ENCODE data around the gene RGP1. TPM values are rescaled to one million over a fixed set of nuclear protein-coding genes. Genes with fewer than 3 reads are reported as not detected.

Gene RGP1
- polyA plus RNA-seq, 1 experiment: 19.7 TPM

GRCh38 chr9:35753466-35753865 lies 4.4 kb downstream of the RGP1 start:
- POLR2A ChIA-PET: no interaction called here
- H3K27me3 ChIP-seq (ENCODE audit: control insufficient read depth, insufficient read depth, low read length): no peaks in the 10 kb centered on the region
- CTCF ChIA-PET: interaction anchor here (1.0 to 2.3 kb wide), 6 partner anchors 11 to 142 kb away, joined by 3 to 8 read pairs (median 3); partner anchors contain the start of genes CREB3 and TLN1
- no peak for TF ChIP-seq CTCF (IDR thresholded peaks at IDR 0.05; ENCODE audit: insufficient read depth, low read depth, low read length)
- no peak for DNase-seq (ENCODE audit: low read depth)
- peaks cover 26% of the 10 kb centered on the region for H3K36me3 ChIP-seq (ENCODE audit: control insufficient read depth, insufficient read depth, low read length)
- H3K4me3 ChIP-seq (ENCODE audit: low read depth, low read length): no peak overlapping the region

- TF ChIP-seq CTCF (IDR thresholded peaks at IDR 0.05; ENCODE audit: insufficient read depth, low read depth, low read length): no peak
- peaks cover 26% of the 10 kb centered on the region for H3K36me3 ChIP-seq (ENCODE audit: control insufficient read depth, insufficient read depth, low read length)
- H3K4me3 ChIP-seq (ENCODE audit: low read depth, low read length): no peak within 1 kb of the TSS
- ChIA-PET CTCF (interaction anchor here (1.0 to 1.4 kb wide), 4 partner anchors 20 to 36 kb away, joined by 3 to 5 read pairs (median 3); partner anchors contain the start of genes CREB3 and TLN1), POLR2A (no interaction called here)
- DNase-seq (ENCODE audit: low read depth): no peak
- H3K27me3 ChIP-seq (ENCODE audit: control insufficient read depth, insufficient read depth, low read length): no peaks in the 10 kb centered on the region
Measured at GRCh38 chr9:35754264-35754663, 5.2 kb downstream of the RGP1 start, which contains the start of gene MSMP. Gene MSMP, minus strand, starts transcription at chr9:35754276. Its CDS starts 147 bp downstream, at chr9:35754129.

- CTCF ChIA-PET: interaction anchor here (1.0 to 1.4 kb wide), 4 partner anchors 11 to 35 kb away, joined by 3 to 5 read pairs (median 3); no protein-coding TSS in a partner anchor
- Histone ChIP-seq H3K4me3 (ENCODE audit: low read depth, low read length) (no peak overlapping the region), H3K36me3 (ENCODE audit: control insufficient read depth, insufficient read depth, low read length) (peaks cover 26% of the 10 kb centered on the region), H3K27me3 (ENCODE audit: control insufficient read depth, insufficient read depth, low read length) (no peaks in the 10 kb centered on the region)
- TF ChIP-seq CTCF (IDR thresholded peaks at IDR 0.05; ENCODE audit: insufficient read depth, low read depth, low read length): no peak
- DNase-seq (ENCODE audit: low read depth): no peak
- POLR2A ChIA-PET: no interaction called here
Measured at GRCh38 chr9:35755071-35755470, 6.0 kb downstream of the RGP1 start.

- DNase-seq (ENCODE audit: low read depth): no peak
- peak overlapping the region; percentile 49 for H3K4me3 ChIP-seq (ENCODE audit: low read depth, low read length)
Measured at GRCh38 chr9:35756275-35757225, 7.5 kb downstream of the RGP1 start.

More at GRCh38 chr9:35756275-35757225, 7.5 kb downstream of the RGP1 start:
- H3K36me3 ChIP-seq (ENCODE audit: control insufficient read depth, insufficient read depth, low read length): peaks cover 20% of the 10 kb centered on the region
- peak; percentile 74 for TF ChIP-seq CTCF (IDR thresholded peaks at IDR 0.05; ENCODE audit: insufficient read depth, low read depth, low read length)
- no peaks in the 10 kb centered on the region for H3K27me3 ChIP-seq (ENCODE audit: control insufficient read depth, insufficient read depth, low read length)
- POLR2A ChIA-PET: interaction anchor here (0.6 kb wide), 1 partner anchor 646 kb away, joined by 7 read pairs; no protein-coding TSS in a partner anchor
- CTCF ChIA-PET: interaction anchor here (0.8 to 2.1 kb wide), 9 partner anchors 8 to 95 kb away, joined by 3 to 6 read pairs (median 4); partner anchors contain the start of genes GBA2 and RGP1
